IMR-90 (cell line): ENCODE data around the gene DNAJB8. TPM values are rescaled to one million over a fixed set of nuclear protein-coding genes. Genes with fewer than 3 reads are reported as not detected.

Source experiments
- ATAC-seq: fragments of 200-7000 bp; cut with Tn5 transposase; 2 replicates; pipeline ENCODE4 v1.9.1; 2020; ENCODE audit warnings: low read depth, mild to moderate bottlenecking, moderate library complexity
- BruUV-seq: library from RNA; stranded (reverse); fragments of 400-500 nt; replicated peaks from 2 replicates; lab custom pipeline; 2021; lab: Mats Ljungman, UMichigan
- CTCF ChIA-PET: fragments of 300-600 bp; formaldehyde crosslinking; extraction: SDS; loops from one replicate; lab custom pipeline; 2021; ENCODE audit warnings: antibody characterized with exemption; lab: Yijun Ruan, JAX
- POLR2A ChIA-PET: fragments of 300-600 bp; sonication (Branson Sonifier 250); formaldehyde crosslinking; loops from one replicate; lab custom pipeline; 2022; ENCODE audit warnings: antibody characterized with exemption; ENCODE audit not compliant: unreplicated experiment; lab: Charles Lee
- DNase-seq: peaks from one replicate; pipeline ENCODE4 v3.0.0; 2013
- H2AFZ ChIP-seq: replicated peaks from 2 replicates; pipeline ENCODE3; 2013; ENCODE audit warnings: low read length, mild to moderate bottlenecking; ENCODE audit not compliant: poor library complexity
- H2AK5ac ChIP-seq: 2 replicates; pipeline ENCODE4 v1.6.1; 2013; ENCODE audit warnings: low read depth, low read length, inconsistent platforms
- H2AK9ac ChIP-seq: replicated peaks from 2 replicates; pipeline ENCODE3; 2013; ENCODE audit warnings: mild to moderate bottlenecking, low read depth, low read length, moderate library complexity; ENCODE audit not compliant: poor library complexity
- H2BK120ac ChIP-seq: 2 replicates; pipeline ENCODE4 v1.6.1; 2013; ENCODE audit warnings: low read depth, low read length, inconsistent platforms
- H2BK15ac ChIP-seq: 3 replicates; pipeline ENCODE4 v1.6.1; 2013; ENCODE audit warnings: low read depth, low read length, inconsistent platforms
- H2BK20ac ChIP-seq: 2 replicates; pipeline ENCODE4 v1.6.1; 2013; ENCODE audit warnings: low read depth, mild to moderate bottlenecking, inconsistent platforms, low read length, moderate library complexity
- H2BK5ac ChIP-seq: 2 replicates; pipeline ENCODE4 v1.6.1; 2013; ENCODE audit warnings: mild to moderate bottlenecking, low read depth, low read length, inconsistent platforms; ENCODE audit not compliant: poor library complexity, severe bottlenecking
- H3K14ac ChIP-seq: replicated peaks from 2 replicates; pipeline ENCODE4 v1.6.1; 2013; ENCODE audit warnings: low read depth, low read length, inconsistent platforms
- H3K18ac ChIP-seq: 2 replicates; pipeline ENCODE4 v1.6.1; 2013; ENCODE audit warnings: low read depth, low read length, control low read depth
- H3K23ac ChIP-seq: 2 replicates; pipeline ENCODE4 v1.6.1; 2013; ENCODE audit warnings: low read depth, low read length, inconsistent platforms
- H3K27ac ChIP-seq: 2 replicates; pipeline ENCODE4 v1.5.1; 2013; ENCODE audit warnings: mild to moderate bottlenecking, control low read depth, low read length; ENCODE audit not compliant: insufficient read depth
- H3K27me3 ChIP-seq: 2 replicates; pipeline ENCODE4 v1.6.1; 2013; ENCODE audit warnings: low read length; ENCODE audit not compliant: control insufficient read depth, insufficient read depth
- H3K36me3 ChIP-seq: 2 replicates; pipeline ENCODE4 v1.6.1; 2013; ENCODE audit warnings: low read length, mixed read lengths; ENCODE audit not compliant: control insufficient read depth, insufficient read depth
- H3K4ac ChIP-seq: 2 replicates; pipeline ENCODE4 v1.6.1; 2013; ENCODE audit warnings: low read depth, low read length, inconsistent platforms
- H3K4me1 ChIP-seq: 2 replicates; pipeline ENCODE4 v1.6.1; 2013; ENCODE audit warnings: low read length, mixed read lengths; ENCODE audit not compliant: control insufficient read depth, insufficient read depth
- H3K4me2 ChIP-seq: 2 replicates; pipeline ENCODE4 v1.6.1; 2013; ENCODE audit warnings: low read depth, mild to moderate bottlenecking, control low read depth, low read length, moderate library complexity
- H3K4me3 ChIP-seq: 2 replicates; pipeline ENCODE4 v1.5.1; 2013; ENCODE audit warnings: low read depth, mild to moderate bottlenecking, control low read depth, low read length, moderate library complexity; ENCODE audit not compliant: insufficient read depth
- H3K56ac ChIP-seq: 2 replicates; pipeline ENCODE4 v1.6.1; 2013; ENCODE audit warnings: low read length, inconsistent platforms; ENCODE audit not compliant: insufficient read depth; ENCODE audit errors: extremely low read depth
- H3K79me1 ChIP-seq, 2 experiments: 2 replicates each; pipeline ENCODE4 v1.6.1; 2013; ENCODE audit warnings: low read length in 2 of 2, inconsistent platforms in 1 of 2, low read depth in 1 of 2
- H3K9ac ChIP-seq: 2 replicates; pipeline ENCODE4 v1.6.1; 2013; ENCODE audit warnings: low read depth, low read length, control low read depth
- H3K9me1 ChIP-seq: 2 replicates; pipeline ENCODE4 v1.6.1; 2013; ENCODE audit warnings: low read length, inconsistent platforms; ENCODE audit not compliant: insufficient read depth
- H3K9me3 ChIP-seq: 2 replicates; pipeline ENCODE4 v1.6.1; 2013; ENCODE audit warnings: low read length; ENCODE audit not compliant: control insufficient read depth, insufficient read depth
- H4K20me1 ChIP-seq: 2 replicates; pipeline ENCODE4 v1.6.1; 2013; ENCODE audit warnings: low read length, inconsistent platforms; ENCODE audit not compliant: insufficient read depth
- H4K5ac ChIP-seq: 2 replicates; pipeline ENCODE4 v1.6.1; 2013; ENCODE audit warnings: mild to moderate bottlenecking, low read depth, low read length, control low read depth
- H4K8ac ChIP-seq, 2 experiments: 2 replicates each; pipeline ENCODE4 v1.6.1; 2013; ENCODE audit warnings: low read depth in 2 of 2, low read length in 2 of 2, control low read depth in 1 of 2, inconsistent platforms in 1 of 2
- H4K91ac ChIP-seq: 2 replicates; pipeline ENCODE4 v1.6.1; 2013; ENCODE audit warnings: low read depth, low read length, inconsistent platforms; ENCODE audit not compliant: insufficient read depth
- CEBPB ChIP-seq: IDR thresholded peaks from 2 replicates; pipeline ENCODE4 v1.6.1; 2012; ENCODE audit warnings: low read depth, low read length, improper control_type of control experiment
- ELK1 ChIP-seq: fragments of 150-350 bp; IDR thresholded peaks from 2 replicates; pipeline ENCODE4 v1.6.1; 2016; ENCODE audit warnings: low read depth, mild to moderate bottlenecking, low read length, moderate library complexity, borderline replicate concordance
- POLR2A ChIP-seq: IDR thresholded peaks from 2 replicates; pipeline ENCODE4 v1.6.1; 2012; ENCODE audit warnings: mild to moderate bottlenecking, low read depth, low read length
- RAD21 ChIP-seq: IDR thresholded peaks from 2 replicates; pipeline ENCODE4 v1.6.1; 2012; ENCODE audit warnings: low read length, improper control_type of control experiment
- SMC3 ChIP-seq: fragments of 150-350 bp; IDR thresholded peaks from 2 replicates; pipeline ENCODE4 v1.6.1; 2016; ENCODE audit warnings: low read depth, mild to moderate bottlenecking, antibody characterized with exemption, low read length, moderate library complexity
- WGBS, 2 experiments: methylation state at CpG; one replicate each; pipeline versions ENCODE4 v1.1.5 to v1.1.7; 2013; ENCODE audit warnings: missing lambda C conversion rate in 2 of 2; ENCODE audit not compliant: insufficient read length in 1 of 2; ENCODE audit errors: extremely low coverage in 2 of 2; 5-methylcytosine and 5-hydroxymethylcytosine counted together
- dilution Hi-C: fragments of 300-500 bp; cut with HindIII; formaldehyde crosslinking; loops from one replicate; pipeline ENCODE4 v1.14.3; 2018; ENCODE audit warnings: low sequenced_read_pairs; ENCODE audit not compliant: unreplicated experiment
- in situ Hi-C: fragments of 300-500 bp; cut with MboI; formaldehyde crosslinking; loops from 3 replicates; pipeline ENCODE4 v1.14.3; 2019; ENCODE audit warnings: low sequenced_read_pairs, inconsistent platforms, mixed read lengths
- intact Hi-C: fragments of 100-400 bp; cut with micrococcal nuclease; formaldehyde crosslinking; loops from 2 replicates; pipeline ENCODE4 v1.10.0; 2022
- polyA plus RNA-seq, 3 experiments: library from polyadenylated mRNA; depleted of rRNA; stranded (reverse); fragments of >200 nt; gene quantifications; 2 replicates each; pipeline ENCODE4 v1.2.3, GENCODE V29; 2012; ENCODE audit warnings: low replicate concordance in 1 of 3
- total RNA-seq: library from RNA; depleted of rRNA; stranded (reverse); fragments of >200 nt; gene quantifications from 2 replicates; pipeline ENCODE4 v1.2.3, GENCODE V29; 2012

Gene DNAJB8
- total and polyA plus RNA-seq, 2 of the 4 experiments (the other 2 are of a cell fraction) = not detected

- Histone ChIP-seq H2AK5ac (no peak overlapping the region), H4K8ac (no peak overlapping the region), H2AFZ (no peak overlapping the region), H3K36me3 (no peaks in the 10 kb centered on the region), H2BK120ac (no peak overlapping the region), H4K20me1 (no peaks in the 10 kb centered on the region), H3K4me3 (no peak overlapping the region), H2AK9ac (no peak overlapping the region), H2BK15ac (no peak overlapping the region), H3K9me1 (peaks cover 4% of the 10 kb centered on the region; the same call in 1 of the 2 replicates), H2BK5ac (no peak overlapping the region), H4K5ac (no peak overlapping the region), H3K56ac (no peak overlapping the region), H3K23ac (no peak overlapping the region), H3K4ac (no peak overlapping the region), H3K27me3 (peaks cover 75% of the 10 kb centered on the region), H3K4me2 (no peak overlapping the region), H3K9ac (no peak overlapping the region), H3K9me3 (peaks cover 8% of the 10 kb centered on the region), H3K79me1 (no peaks in the 10 kb centered on the region), H4K91ac (no peak overlapping the region), H3K18ac (no peak overlapping the region), H3K14ac (no peak overlapping the region), H2BK20ac (no peak overlapping the region), H3K4me1 (no peaks in the 10 kb centered on the region), H3K27ac (no peak overlapping the region)
- POLR2A ChIA-PET = no interaction called here
- WGBS, 2 experiments = 62% methylated on average over 8 of the region's 13 CpGs; no CpG with 5 or more reads in 1 of the 2 experiments
- no peak for DNase-seq
- in situ Hi-C loops (no loop called here), dilution Hi-C loops (no loop called here), intact Hi-C loops (no loop called here)
- TF ChIP-seq ELK1 (no peak), RAD21 (no peak), POLR2A (no peak), CEBPB (no peak), SMC3 (no peak)
- CTCF ChIA-PET = no interaction called here
- BruUV-seq = no TSS peak
- no peak for ATAC-seq
These were observed 5.9 kb upstream of the DNAJB8 start for GRCh38 chr3:128472449-128473179.
